HepG2 (cell line): ENCODE results near the gene HMBS. TPM values are rescaled to one million over a fixed set of nuclear protein-coding genes. Genes with fewer than 3 reads are reported as not detected.

Experiments
- CENPX ChIP-seq: sonication (generic); formaldehyde crosslinking; IDR thresholded peaks from 2 replicates; pipeline ENCODE4 v1.9.0; 2021; ENCODE audit warnings: mild to moderate bottlenecking, missing genetic modification reagents, moderate library complexity
- ETS1 ChIP-seq: sonication (generic); formaldehyde crosslinking; IDR thresholded peaks from 2 replicates; pipeline ENCODE4 v1.4.0; 2020; ENCODE audit warnings: missing genetic modification reagents
- GATAD2A ChIP-seq: IDR thresholded peaks from 2 replicates; pipeline ENCODE4 v1.6.1; 2016
- JUN ChIP-seq: sonication (generic); formaldehyde crosslinking; IDR thresholded peaks from 2 replicates; pipeline ENCODE4 v1.4.0; 2020; ENCODE audit warnings: mild to moderate bottlenecking, missing genetic modification reagents
- KLF13 ChIP-seq: sonication (generic); formaldehyde crosslinking; IDR thresholded peaks from 2 replicates; pipeline ENCODE4 v1.4.0; 2020; ENCODE audit warnings: mild to moderate bottlenecking, missing genetic modification reagents
- MATR3 ChIP-seq: sonication (generic); formaldehyde crosslinking; IDR thresholded peaks from 2 replicates; pipeline ENCODE4 v1.4.0; 2020; ENCODE audit warnings: missing genetic modification reagents
- MTA1 ChIP-seq: sonication (generic); formaldehyde crosslinking; IDR thresholded peaks from 2 replicates; pipeline ENCODE4 v1.4.0; 2020; ENCODE audit warnings: missing genetic modification reagents, mild to moderate bottlenecking, borderline replicate concordance
- PLRG1 ChIP-seq: fragments of 450-650 bp; conservative IDR thresholded peaks from 2 replicates; pipeline ENCODE4 v1.6.1; 2016
- RARA ChIP-seq: IDR thresholded peaks from 2 replicates; pipeline ENCODE4 v1.6.1; 2016; ENCODE audit warnings: missing genetic modification reagents, missing compliant biosample characterization
- RNF2 ChIP-seq: fragments of 450-650 bp; conservative IDR thresholded peaks from 2 replicates; pipeline ENCODE4 v1.6.1; 2016; ENCODE audit warnings: low read depth
- SALL2 ChIP-seq: sonication (generic); formaldehyde crosslinking; IDR thresholded peaks from 2 replicates; pipeline ENCODE4 v1.8.1; 2023; ENCODE audit warnings: mild to moderate bottlenecking, missing genetic modification reagents, inconsistent platforms
- SMARCE1 ChIP-seq: fragments of 450-650 bp; IDR thresholded peaks from 2 replicates; pipeline ENCODE4 v1.6.1; 2017; ENCODE audit warnings: borderline replicate concordance
- TP53 ChIP-seq: sonication (generic); formaldehyde crosslinking; conservative IDR thresholded peaks from 2 replicates; pipeline ENCODE4 v1.4.0; 2020; ENCODE audit warnings: missing genetic modification reagents
- U2AF2 ChIP-seq: fragments of 200-400 bp; formaldehyde crosslinking; IDR thresholded peaks from 2 replicates; pipeline ENCODE4 v1.6.1; 2017; ENCODE audit warnings: low read depth, mild to moderate bottlenecking, low read length
- ZBTB42 ChIP-seq: sonication (generic); formaldehyde crosslinking; IDR thresholded peaks from 2 replicates; pipeline ENCODE4 v1.5.0; 2020; ENCODE audit warnings: mild to moderate bottlenecking, missing genetic modification reagents
- ZFX ChIP-seq: sonication (generic); formaldehyde crosslinking; IDR thresholded peaks from 2 replicates; pipeline ENCODE4 v1.4.0; 2020; ENCODE audit warnings: mild to moderate bottlenecking, low read depth, missing genetic modification reagents, moderate library complexity
- ZNF234 ChIP-seq: sonication (generic); formaldehyde crosslinking; conservative IDR thresholded peaks from 2 replicates; pipeline ENCODE4 v1.5.1; 2020; ENCODE audit warnings: mild to moderate bottlenecking, missing genetic modification reagents
- ZNF3 ChIP-seq: IDR thresholded peaks from 2 replicates; pipeline ENCODE4 v1.7.0; 2017; ENCODE audit warnings: inconsistent platforms
- ZNF383 ChIP-seq: sonication (generic); formaldehyde crosslinking; IDR thresholded peaks from 2 replicates; pipeline ENCODE4 v1.4.0; 2020; ENCODE audit warnings: missing genetic modification reagents, mild to moderate bottlenecking, borderline replicate concordance
- ZNF441 ChIP-seq: sonication (generic); formaldehyde crosslinking; IDR thresholded peaks from 2 replicates; pipeline ENCODE4 v1.7.0; 2021; ENCODE audit warnings: missing genetic modification reagents, borderline replicate concordance
- ZNF737 ChIP-seq: sonication (generic); formaldehyde crosslinking; IDR thresholded peaks from 2 replicates; pipeline ENCODE4 v1.5.0; 2020; ENCODE audit warnings: missing genetic modification reagents, mild to moderate bottlenecking, borderline replicate concordance
- ZNF782 ChIP-seq: sonication (generic); formaldehyde crosslinking; IDR thresholded peaks from 2 replicates; pipeline ENCODE4 v1.4.0; 2020; ENCODE audit warnings: missing genetic modification reagents, mild to moderate bottlenecking, borderline replicate concordance
- polyA plus RNA-seq, 8 experiments: library from polyadenylated mRNA; depleted of rRNA in 3 of 8; stranded (reverse) in 7 of 8; unstranded in 1 of 8; fragments of >200 nt; fragmentation: Illumina TruSeq in 4 of 8; extraction: Trizol in 4 of 8; gene quantifications; 2 replicates each; pipeline versions ENCODE4 v1.2.1 to v1.2.3, GENCODE V29; 2011 to 2016; ENCODE audit warnings: low read depth in 4 of 8, missing spikeins in 1 of 8, mixed read lengths in 1 of 8; ENCODE audit not compliant: insufficient read depth in 1 of 8
- total RNA-seq, 5 experiments: library from RNA; depleted of rRNA; stranded (reverse); fragments of >200 nt; fragmentation: Illumina TruSeq; extraction: Trizol; gene quantifications; 2 replicates each; pipeline ENCODE4 v1.2.3, GENCODE V29; 2016; ENCODE audit warnings: low read depth in 1 of 5
- TF ChIP-seq, protein P1 (sequence below): sonication (generic); formaldehyde crosslinking; IDR thresholded peaks from 2 replicates; pipeline ENCODE4; 2020; ENCODE audit warnings: missing genetic modification reagents, mild to moderate bottlenecking, borderline replicate concordance
- TF ChIP-seq, protein P2 (sequence below): sonication (generic); formaldehyde crosslinking; IDR thresholded peaks from 2 replicates; pipeline ENCODE4 v1.4.0; 2020; ENCODE audit warnings: low read depth, missing genetic modification reagents

The HMBS gene
- total and polyA plus RNA-seq, 2 of the 13 experiments (the other 11 are each of a cell fraction or from before 2014, with no cell fraction given) = 9.4 to 46.9 TPM

DNA sequence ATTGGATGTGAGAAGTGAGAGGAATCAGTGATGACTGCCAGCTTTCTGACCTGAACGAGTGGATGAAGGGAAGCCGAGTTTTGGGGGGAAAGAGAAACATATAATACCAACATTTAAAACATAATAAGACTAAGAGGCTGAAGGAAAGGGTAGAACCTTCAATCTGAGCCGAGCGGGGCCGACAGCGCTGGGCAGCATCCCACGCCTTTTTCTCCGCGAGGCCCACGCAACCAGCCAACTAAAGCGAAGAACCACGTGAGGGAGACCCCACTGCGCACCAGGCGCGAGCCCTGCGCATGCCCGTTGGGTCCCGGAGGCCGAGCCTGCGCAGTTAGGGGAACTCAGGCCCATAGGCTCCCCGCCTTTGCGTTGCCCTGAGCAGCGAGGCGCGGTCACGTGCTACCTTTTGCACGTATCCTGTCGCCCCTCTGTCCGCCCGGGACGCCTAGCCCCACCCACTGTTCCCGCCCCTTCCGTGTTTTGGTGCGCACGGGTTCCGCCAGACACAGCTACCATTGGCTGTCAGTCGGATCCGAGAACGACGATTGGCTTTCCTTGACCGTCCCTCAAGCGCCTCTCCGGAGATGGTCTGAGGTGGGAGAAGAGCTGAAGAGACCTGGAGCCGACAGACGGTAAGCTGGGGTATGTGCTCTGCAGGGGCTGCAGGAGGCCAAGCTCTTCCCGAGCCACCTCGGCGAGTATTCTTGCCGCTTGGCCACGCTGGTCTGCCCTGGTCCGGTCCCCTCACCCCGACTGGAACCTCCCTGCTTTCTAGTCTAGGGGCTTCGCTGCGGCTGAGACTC lies 36.5 kb downstream of the HMBS start, which contains the start of gene HINFP (continued):
- TF ChIP-seq TP53 (CRISPR knock-in tag) (no peak), SMARCE1 (no peak), ETS1 (CRISPR knock-in tag) (no peak), PLRG1 (no peak), SALL2 (peak; percentile 66; the same call in 1 of the 2 replicates), MTA1 (CRISPR knock-in tag) (no peak), ZNF441 (CRISPR knock-in tag) (peak; percentile 92), ZNF737 (CRISPR knock-in tag) (no peak), ZNF234 (CRISPR knock-in tag) (no peak), ZNF782 (CRISPR knock-in tag) (no peak), MATR3 (CRISPR knock-in tag) (no peak), RNF2 (peak; percentile 63; the same call in 1 of the 2 replicates), CENPX (CRISPR knock-in tag) (no peak), ZNF3 (CRISPR knock-in tag) (no peak), U2AF2 (peak; percentile 65; the same call in 1 of the 2 replicates), GATAD2A (CRISPR knock-in tag) (no peak), ZFX (CRISPR knock-in tag) (peak; percentile 85), KLF13 (CRISPR knock-in tag) (no peak), RARA (0 out of 2 replicates have a peak, but pooled peaks have one; percentile 30), ZBTB42 (CRISPR knock-in tag) (no peak), JUN (no peak), ZNF383 (CRISPR knock-in tag) (no peak)
- TF ChIP-seq, protein P1, sequence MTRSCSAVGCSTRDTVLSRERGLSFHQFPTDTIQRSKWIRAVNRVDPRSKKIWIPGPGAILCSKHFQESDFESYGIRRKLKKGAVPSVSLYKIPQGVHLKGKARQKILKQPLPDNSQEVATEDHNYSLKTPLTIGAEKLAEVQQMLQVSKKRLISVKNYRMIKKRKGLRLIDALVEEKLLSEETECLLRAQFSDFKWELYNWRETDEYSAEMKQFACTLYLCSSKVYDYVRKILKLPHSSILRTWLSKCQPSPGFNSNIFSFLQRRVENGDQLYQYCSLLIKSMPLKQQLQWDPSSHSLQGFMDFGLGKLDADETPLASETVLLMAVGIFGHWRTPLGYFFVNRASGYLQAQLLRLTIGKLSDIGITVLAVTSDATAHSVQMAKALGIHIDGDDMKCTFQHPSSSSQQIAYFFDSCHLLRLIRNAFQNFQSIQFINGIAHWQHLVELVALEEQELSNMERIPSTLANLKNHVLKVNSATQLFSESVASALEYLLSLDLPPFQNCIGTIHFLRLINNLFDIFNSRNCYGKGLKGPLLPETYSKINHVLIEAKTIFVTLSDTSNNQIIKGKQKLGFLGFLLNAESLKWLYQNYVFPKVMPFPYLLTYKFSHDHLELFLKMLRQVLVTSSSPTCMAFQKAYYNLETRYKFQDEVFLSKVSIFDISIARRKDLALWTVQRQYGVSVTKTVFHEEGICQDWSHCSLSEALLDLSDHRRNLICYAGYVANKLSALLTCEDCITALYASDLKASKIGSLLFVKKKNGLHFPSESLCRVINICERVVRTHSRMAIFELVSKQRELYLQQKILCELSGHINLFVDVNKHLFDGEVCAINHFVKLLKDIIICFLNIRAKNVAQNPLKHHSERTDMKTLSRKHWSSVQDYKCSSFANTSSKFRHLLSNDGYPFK = peak; percentile 59; the same call in 1 of the 2 replicates
- TF ChIP-seq, protein P2, sequence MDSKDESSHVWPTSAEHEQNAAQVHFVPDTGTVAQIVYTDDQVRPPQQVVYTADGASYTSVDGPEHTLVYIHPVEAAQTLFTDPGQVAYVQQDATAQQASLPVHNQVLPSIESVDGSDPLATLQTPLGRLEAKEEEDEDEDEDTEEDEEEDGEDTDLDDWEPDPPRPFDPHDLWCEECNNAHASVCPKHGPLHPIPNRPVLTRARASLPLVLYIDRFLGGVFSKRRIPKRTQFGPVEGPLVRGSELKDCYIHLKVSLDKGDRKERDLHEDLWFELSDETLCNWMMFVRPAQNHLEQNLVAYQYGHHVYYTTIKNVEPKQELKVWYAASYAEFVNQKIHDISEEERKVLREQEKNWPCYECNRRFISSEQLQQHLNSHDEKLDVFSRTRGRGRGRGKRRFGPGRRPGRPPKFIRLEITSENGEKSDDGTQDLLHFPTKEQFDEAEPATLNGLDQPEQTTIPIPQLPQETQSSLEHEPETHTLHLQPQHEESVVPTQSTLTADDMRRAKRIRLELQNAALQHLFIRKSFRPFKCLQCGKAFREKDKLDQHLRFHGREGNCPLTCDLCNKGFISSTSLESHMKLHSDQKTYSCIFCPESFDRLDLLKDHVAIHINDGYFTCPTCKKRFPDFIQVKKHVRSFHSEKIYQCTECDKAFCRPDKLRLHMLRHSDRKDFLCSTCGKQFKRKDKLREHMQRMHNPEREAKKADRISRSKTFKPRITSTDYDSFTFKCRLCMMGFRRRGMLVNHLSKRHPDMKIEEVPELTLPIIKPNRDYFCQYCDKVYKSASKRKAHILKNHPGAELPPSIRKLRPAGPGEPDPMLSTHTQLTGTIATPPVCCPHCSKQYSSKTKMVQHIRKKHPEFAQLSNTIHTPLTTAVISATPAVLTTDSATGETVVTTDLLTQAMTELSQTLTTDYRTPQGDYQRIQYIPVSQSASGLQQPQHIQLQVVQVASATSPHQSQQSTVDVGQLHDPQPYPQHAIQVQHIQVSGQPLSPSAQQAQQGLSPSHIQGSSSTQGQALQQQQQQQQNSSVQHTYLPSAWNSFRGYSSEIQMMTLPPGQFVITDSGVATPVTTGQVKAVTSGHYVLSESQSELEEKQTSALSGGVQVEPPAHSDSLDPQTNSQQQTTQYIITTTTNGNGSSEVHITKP (CRISPR knock-in tag) = no peak; the same call in 1 of the 2 replicates
